PFSK-1 (cell line): ENCODE data around the gene GAP43.

Experiments
- FOXP2 ChIP-seq: optimal IDR thresholded peaks from 2 replicates; pipeline ENCODE3; 2011; ENCODE audit warnings: borderline replicate concordance, control low read depth, inconsistent platforms; ENCODE audit not compliant: insufficient read depth; ENCODE audit errors: extremely low read length, extremely low read depth
- POLR2AphosphoS5 ChIP-seq: IDR thresholded peaks from 2 replicates; pipeline ENCODE4 v1.6.1; 2012; ENCODE audit warnings: low read depth, mild to moderate bottlenecking, control low read depth, low read length, moderate library complexity
- SIN3A ChIP-seq: IDR thresholded peaks from 2 replicates; pipeline ENCODE4 v1.6.1; 2012; ENCODE audit warnings: mild to moderate bottlenecking, low read length, moderate library complexity, borderline replicate concordance; ENCODE audit not compliant: insufficient read depth
- TAF1 ChIP-seq: IDR thresholded peaks from 2 replicates; pipeline ENCODE4 v1.6.1; 2012; ENCODE audit warnings: low read length, control low read depth, borderline replicate concordance; ENCODE audit not compliant: insufficient read depth
- TF ChIP-seq, protein P1 (sequence below), 2 experiments: IDR thresholded peaks; 2 replicates each; pipeline versions ENCODE4 v1.6.1 to v1.8.0; 2011 to 2012; ENCODE audit warnings: low read depth in 2 of 2, low read length in 2 of 2, control low read depth in 1 of 2, inconsistent platforms in 1 of 2, mild to moderate bottlenecking in 1 of 2, moderate library complexity in 1 of 2; ENCODE audit not compliant: insufficient read depth in 1 of 2

DNA sequence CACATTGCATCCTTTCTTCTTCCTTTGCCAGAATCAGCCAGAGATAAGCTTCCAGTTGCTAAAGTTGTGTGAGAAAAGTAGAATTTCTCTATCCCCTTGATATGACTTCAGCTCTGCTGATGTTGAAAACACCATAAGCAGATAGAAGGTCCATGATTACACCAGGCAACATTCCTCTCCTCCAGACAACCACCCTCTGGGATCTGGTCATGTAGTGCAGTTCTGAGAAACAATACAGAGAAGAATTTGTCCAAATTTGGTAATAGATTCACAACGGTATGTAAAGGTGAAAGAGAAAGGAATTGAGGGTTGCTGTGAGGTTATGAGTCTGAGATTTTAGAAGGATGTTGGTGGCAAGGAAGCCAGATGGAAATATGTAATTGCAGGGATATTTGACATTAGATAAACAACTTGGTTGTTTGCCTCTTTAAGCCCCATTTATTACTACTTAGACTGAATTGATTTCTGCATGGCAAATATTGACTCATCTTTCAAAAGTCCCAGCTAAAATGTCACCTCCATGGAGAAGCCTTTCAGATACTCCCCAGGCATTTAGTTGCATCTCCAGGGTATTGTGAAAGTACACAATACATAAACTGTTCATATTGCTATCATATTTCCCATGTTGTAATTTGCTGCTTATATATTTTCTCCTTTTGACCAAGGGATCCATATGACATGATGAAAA lies 134.9 kb downstream of the GAP43 start:
- TF ChIP-seq TAF1, result no peak
- TF ChIP-seq, protein P1, sequence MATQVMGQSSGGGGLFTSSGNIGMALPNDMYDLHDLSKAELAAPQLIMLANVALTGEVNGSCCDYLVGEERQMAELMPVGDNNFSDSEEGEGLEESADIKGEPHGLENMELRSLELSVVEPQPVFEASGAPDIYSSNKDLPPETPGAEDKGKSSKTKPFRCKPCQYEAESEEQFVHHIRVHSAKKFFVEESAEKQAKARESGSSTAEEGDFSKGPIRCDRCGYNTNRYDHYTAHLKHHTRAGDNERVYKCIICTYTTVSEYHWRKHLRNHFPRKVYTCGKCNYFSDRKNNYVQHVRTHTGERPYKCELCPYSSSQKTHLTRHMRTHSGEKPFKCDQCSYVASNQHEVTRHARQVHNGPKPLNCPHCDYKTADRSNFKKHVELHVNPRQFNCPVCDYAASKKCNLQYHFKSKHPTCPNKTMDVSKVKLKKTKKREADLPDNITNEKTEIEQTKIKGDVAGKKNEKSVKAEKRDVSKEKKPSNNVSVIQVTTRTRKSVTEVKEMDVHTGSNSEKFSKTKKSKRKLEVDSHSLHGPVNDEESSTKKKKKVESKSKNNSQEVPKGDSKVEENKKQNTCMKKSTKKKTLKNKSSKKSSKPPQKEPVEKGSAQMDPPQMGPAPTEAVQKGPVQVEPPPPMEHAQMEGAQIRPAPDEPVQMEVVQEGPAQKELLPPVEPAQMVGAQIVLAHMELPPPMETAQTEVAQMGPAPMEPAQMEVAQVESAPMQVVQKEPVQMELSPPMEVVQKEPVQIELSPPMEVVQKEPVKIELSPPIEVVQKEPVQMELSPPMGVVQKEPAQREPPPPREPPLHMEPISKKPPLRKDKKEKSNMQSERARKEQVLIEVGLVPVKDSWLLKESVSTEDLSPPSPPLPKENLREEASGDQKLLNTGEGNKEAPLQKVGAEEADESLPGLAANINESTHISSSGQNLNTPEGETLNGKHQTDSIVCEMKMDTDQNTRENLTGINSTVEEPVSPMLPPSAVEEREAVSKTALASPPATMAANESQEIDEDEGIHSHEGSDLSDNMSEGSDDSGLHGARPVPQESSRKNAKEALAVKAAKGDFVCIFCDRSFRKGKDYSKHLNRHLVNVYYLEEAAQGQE (IDR thresholded peaks at IDR 0.05; ENCODE audit: insufficient read depth in 1 of 2, low read depth in 2 of 2, low read length in 2 of 2), result no peak
- no peak for TF ChIP-seq POLR2AphosphoS5
- no peak for TF ChIP-seq SIN3A
- no peak for TF ChIP-seq FOXP2
